ENCODE data around the gene FRMD3. TPM values are rescaled to one million over a fixed set of nuclear protein-coding genes. Genes with fewer than 3 reads are reported as not detected.

The FRMD3 gene
- total and polyA plus RNA-seq, 7 experiments from 2014 or later: 0.85 to 2.5 (median 0.97) TPM; not detected in 1

DNA sequence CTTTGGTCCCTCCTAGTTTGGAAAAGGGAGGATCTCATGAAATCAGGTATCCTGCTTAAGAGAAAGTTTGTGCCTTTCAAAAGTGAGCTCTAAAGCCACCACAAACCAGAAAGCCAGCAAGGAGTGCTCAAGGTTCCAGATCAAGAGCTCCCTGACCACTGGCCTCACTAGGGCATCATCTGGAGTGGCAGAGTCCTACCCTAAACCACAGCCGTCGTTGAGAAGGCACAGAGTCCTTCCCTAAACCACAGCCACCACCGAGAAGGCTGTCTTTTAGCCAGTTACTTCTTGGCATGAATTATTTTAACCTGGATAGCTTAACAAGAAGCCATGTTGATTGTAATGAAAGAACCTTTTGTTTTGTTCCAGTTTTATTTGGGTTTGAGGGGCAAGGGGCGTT is 102.9 kb downstream of the FRMD3 start:
- no peaks in the 10 kb centered on the region for H3K4me1 Mint-ChIP-seq
- H3K27ac Mint-ChIP-seq: no peak overlapping the region
- intact Hi-C loops (cut with micrococcal nuclease): no loop called here
- no peak overlapping the region for H3K4me3 Mint-ChIP-seq
- Histone ChIP-seq H3K36me3 (ENCODE audit: control insufficient read depth in 2 of 3, insufficient read depth in 3 of 3, low read length in 3 of 3) (no peaks in the 10 kb centered on the region), H3K4me3 (ENCODE audit: low read length) (no peak overlapping the region), H3K9me3 (ENCODE audit: control insufficient read depth in 2 of 3, low read length in 3 of 3) (no peaks in the 10 kb centered on the region), H3K27ac (ENCODE audit: low read depth, low read length) (no peak overlapping the region), H3K4me1 (ENCODE audit: control insufficient read depth in 2 of 2, insufficient read depth in 2 of 2, low read length in 2 of 2) (no peaks in the 10 kb centered on the region), H3K27me3 (ENCODE audit: control insufficient read depth in 2 of 2, insufficient read depth in 2 of 2, low read length in 2 of 2) (no peaks in the 10 kb centered on the region)
- H3K9me3 Mint-ChIP-seq: no peaks in the 10 kb centered on the region
- ChIA-PET POLR2A (no interaction called here), CTCF (no interaction called here)
- H3K36me3 Mint-ChIP-seq: peaks cover 0 to 6% (median 0%) of the 10 kb centered on the region in 5 donors
- no peak for DNase-seq
- H3K27me3 Mint-ChIP-seq: no peaks in the 10 kb centered on the region
- no peak for ATAC-seq

GRCh38 chr9:83434254-83434653 is 103.9 kb downstream of the FRMD3 start:
- intact Hi-C loops (cut with micrococcal nuclease): no loop called here
- DNase-seq: no peak
- H3K4me1 ChIP-seq (ENCODE audit: control insufficient read depth in 2 of 2, insufficient read depth in 2 of 2, low read length in 2 of 2): no peaks in the 10 kb centered on the region
- ATAC-seq: no peak
- ChIA-PET CTCF (interaction anchor here (0.5 kb wide), 1 partner anchor 1148 kb away, joined by 3 read pairs; no protein-coding TSS in a partner anchor), POLR2A (no interaction called here)
- Mint-ChIP-seq H3K4me3 (no peak overlapping the region), H3K9me3 (no peaks in the 10 kb centered on the region), H3K36me3 (peaks cover 0 to 6% (median 0%) of the 10 kb centered on the region in 5 donors), H3K27ac (no peak overlapping the region), H3K4me1 (no peaks in the 10 kb centered on the region), H3K27me3 (no peaks in the 10 kb centered on the region)
- no peaks in the 10 kb centered on the region for H3K27me3 ChIP-seq (ENCODE audit: control insufficient read depth in 2 of 2, insufficient read depth in 2 of 2, low read length in 2 of 2)
- H3K9me3 ChIP-seq (ENCODE audit: control insufficient read depth in 2 of 3, low read length in 3 of 3): no peaks in the 10 kb centered on the region
- no peak overlapping the region for H3K4me3 ChIP-seq (ENCODE audit: low read length)
- no peaks in the 10 kb centered on the region for H3K36me3 ChIP-seq (ENCODE audit: control insufficient read depth in 2 of 3, insufficient read depth in 3 of 3, low read length in 3 of 3)
- H3K27ac ChIP-seq (ENCODE audit: low read depth, low read length): no peak overlapping the region

DNA sequence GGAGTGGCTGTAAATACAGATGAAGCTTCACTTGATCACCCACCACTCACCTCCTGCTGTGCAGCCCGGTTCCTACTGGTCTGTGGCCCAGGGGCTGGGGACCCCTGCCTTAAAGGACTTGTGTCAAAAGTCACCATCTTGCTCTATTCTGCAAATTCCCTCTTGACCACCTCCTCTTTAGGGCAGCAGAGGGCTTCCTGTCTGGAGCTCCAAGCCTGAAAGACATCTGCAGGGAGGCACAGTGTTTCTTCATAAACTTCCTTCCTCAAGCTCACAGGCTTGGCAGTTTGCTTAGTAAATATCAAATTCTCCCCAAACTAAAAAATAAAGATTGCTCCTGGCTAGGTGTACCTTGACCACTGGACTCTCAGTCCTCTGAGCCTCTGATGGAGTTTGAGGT is 104.4 kb downstream of the FRMD3 start:
- no peaks in the 10 kb centered on the region for H3K36me3 ChIP-seq (ENCODE audit: control insufficient read depth in 2 of 3, insufficient read depth in 3 of 3, low read length in 3 of 3)
- DNase-seq (no peak), ATAC-seq (no peak)
- POLR2A ChIA-PET: no interaction called here
- H3K9me3 ChIP-seq (ENCODE audit: control insufficient read depth in 2 of 3, low read length in 3 of 3): no peaks in the 10 kb centered on the region
- Mint-ChIP-seq H3K4me1 (no peaks in the 10 kb centered on the region), H3K27ac (no peak overlapping the region), H3K9me3 (no peaks in the 10 kb centered on the region), H3K27me3 (no peaks in the 10 kb centered on the region), H3K36me3 (peaks cover 0 to 6% (median 0%) of the 10 kb centered on the region in 5 donors), H3K4me3 (no peak overlapping the region)
- no peaks in the 10 kb centered on the region for H3K27me3 ChIP-seq (ENCODE audit: control insufficient read depth in 2 of 2, insufficient read depth in 2 of 2, low read length in 2 of 2)
- no peak overlapping the region for H3K4me3 ChIP-seq (ENCODE audit: low read length)
- CTCF ChIA-PET: interaction anchor here (0.5 kb wide), 1 partner anchor 1147 kb away, joined by 3 read pairs; no protein-coding TSS in a partner anchor
- H3K4me1 ChIP-seq (ENCODE audit: control insufficient read depth in 2 of 2, insufficient read depth in 2 of 2, low read length in 2 of 2): no peaks in the 10 kb centered on the region
- H3K27ac ChIP-seq (ENCODE audit: low read depth, low read length): no peak overlapping the region
- intact Hi-C loops (cut with micrococcal nuclease): no loop called here

GRCh38 chr9:83432877-83433550 is 105.2 kb downstream of the FRMD3 start:
- H3K27me3 Mint-ChIP-seq: no peaks in the 10 kb centered on the region
- intact Hi-C loops (cut with micrococcal nuclease): no loop called here
- no peaks in the 10 kb centered on the region for H3K4me1 ChIP-seq (ENCODE audit: control insufficient read depth in 2 of 2, insufficient read depth in 2 of 2, low read length in 2 of 2)
- no peaks in the 10 kb centered on the region for H3K9me3 ChIP-seq (ENCODE audit: control insufficient read depth in 2 of 3, low read length in 3 of 3)
- H3K27ac Mint-ChIP-seq: no peak overlapping the region
- ATAC-seq (no peak), DNase-seq (no peak)
- H3K36me3 Mint-ChIP-seq: peaks cover 0 to 6% (median 0%) of the 10 kb centered on the region in 5 donors
- H3K4me3 ChIP-seq (ENCODE audit: low read length): no peak overlapping the region
- no peaks in the 10 kb centered on the region for H3K9me3 Mint-ChIP-seq
- CTCF ChIA-PET: no interaction called here
- H3K27me3 ChIP-seq (ENCODE audit: control insufficient read depth in 2 of 2, insufficient read depth in 2 of 2, low read length in 2 of 2): no peaks in the 10 kb centered on the region
- no peak overlapping the region for H3K4me3 Mint-ChIP-seq
- H3K36me3 ChIP-seq (ENCODE audit: control insufficient read depth in 2 of 3, insufficient read depth in 3 of 3, low read length in 3 of 3): no peaks in the 10 kb centered on the region
- POLR2A ChIA-PET: no interaction called here
- no peaks in the 10 kb centered on the region for H3K4me1 Mint-ChIP-seq
- no peak overlapping the region for H3K27ac ChIP-seq (ENCODE audit: low read depth, low read length)

- no peaks in the 10 kb centered on the region for H3K36me3 ChIP-seq (ENCODE audit: control insufficient read depth in 2 of 3, insufficient read depth in 3 of 3, low read length in 3 of 3)
- intact Hi-C loops (cut with micrococcal nuclease): no loop called here
- ATAC-seq (no peak), DNase-seq (no peak)
- no peaks in the 10 kb centered on the region for H3K4me1 ChIP-seq (ENCODE audit: control insufficient read depth in 2 of 2, insufficient read depth in 2 of 2, low read length in 2 of 2)
- H3K9me3 ChIP-seq (ENCODE audit: control insufficient read depth in 2 of 3, low read length in 3 of 3): no peaks in the 10 kb centered on the region
- POLR2A ChIA-PET: no interaction called here
- no peaks in the 10 kb centered on the region for H3K27me3 ChIP-seq (ENCODE audit: control insufficient read depth in 2 of 2, insufficient read depth in 2 of 2, low read length in 2 of 2)
- no peak overlapping the region for H3K4me3 ChIP-seq (ENCODE audit: low read length)
- Mint-ChIP-seq H3K27me3 (no peaks in the 10 kb centered on the region), H3K36me3 (peaks cover 0 to 6% (median 0%) of the 10 kb centered on the region in 5 donors), H3K9me3 (no peaks in the 10 kb centered on the region), H3K27ac (no peak overlapping the region), H3K4me1 (no peaks in the 10 kb centered on the region), H3K4me3 (no peak overlapping the region)
- H3K27ac ChIP-seq (ENCODE audit: low read depth, low read length): no peak overlapping the region
- CTCF ChIA-PET: no interaction called here
These were observed 106.0 kb downstream of the FRMD3 start for GRCh38 chr9:83432104-83432627.

- Mint-ChIP-seq H3K27me3 (no peaks in the 10 kb centered on the region), H3K4me3 (no peak overlapping the region), H3K36me3 (peaks cover 0 to 6% (median 0%) of the 10 kb centered on the region in 5 donors), H3K9me3 (no peaks in the 10 kb centered on the region), H3K4me1 (no peaks in the 10 kb centered on the region), H3K27ac (no peak overlapping the region)
- no peaks in the 10 kb centered on the region for H3K9me3 ChIP-seq (ENCODE audit: control insufficient read depth in 2 of 3, low read length in 3 of 3)
- ATAC-seq (no peak), DNase-seq (no peak)
- H3K36me3 ChIP-seq (ENCODE audit: control insufficient read depth in 2 of 3, insufficient read depth in 3 of 3, low read length in 3 of 3): no peaks in the 10 kb centered on the region
- ChIA-PET CTCF (interaction anchor here (0.7 kb wide), 1 partner anchor 14 kb away, joined by 3 read pairs; no protein-coding TSS in a partner anchor), POLR2A (no interaction called here)
- H3K27me3 ChIP-seq (ENCODE audit: control insufficient read depth in 2 of 2, insufficient read depth in 2 of 2, low read length in 2 of 2): no peaks in the 10 kb centered on the region
- no peak overlapping the region for H3K4me3 ChIP-seq (ENCODE audit: low read length)
- H3K4me1 ChIP-seq (ENCODE audit: control insufficient read depth in 2 of 2, insufficient read depth in 2 of 2, low read length in 2 of 2): no peaks in the 10 kb centered on the region
- intact Hi-C loops (cut with micrococcal nuclease): no loop called here
- H3K27ac ChIP-seq (ENCODE audit: low read depth, low read length): no peak overlapping the region
These were observed 106.8 kb downstream of the FRMD3 start for GRCh38 chr9:83431101-83432060.
